ENCODE results near the gene ETV3.

DNA sequence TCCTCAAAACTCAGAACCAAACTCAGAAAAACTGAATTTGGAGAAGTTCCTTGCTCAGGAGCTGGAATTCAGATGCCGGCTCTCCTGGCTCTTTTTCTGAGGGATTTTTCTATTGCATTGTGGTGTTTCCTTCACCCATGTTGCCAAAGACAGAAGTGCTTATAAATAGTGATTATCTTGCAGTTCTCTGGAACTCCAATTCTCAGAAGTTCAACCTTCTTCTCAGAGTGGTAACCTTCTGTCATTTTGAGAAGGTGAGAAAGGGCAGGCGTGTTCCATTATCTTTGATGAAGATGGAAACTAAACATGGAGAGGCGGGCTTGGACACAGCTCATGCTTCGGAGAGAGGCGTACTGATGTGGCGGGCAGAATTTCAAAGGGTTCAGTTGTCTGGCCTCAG is 12.4 kb upstream of the ETV3 start:
- TF ChIP-seq, protein P1, sequence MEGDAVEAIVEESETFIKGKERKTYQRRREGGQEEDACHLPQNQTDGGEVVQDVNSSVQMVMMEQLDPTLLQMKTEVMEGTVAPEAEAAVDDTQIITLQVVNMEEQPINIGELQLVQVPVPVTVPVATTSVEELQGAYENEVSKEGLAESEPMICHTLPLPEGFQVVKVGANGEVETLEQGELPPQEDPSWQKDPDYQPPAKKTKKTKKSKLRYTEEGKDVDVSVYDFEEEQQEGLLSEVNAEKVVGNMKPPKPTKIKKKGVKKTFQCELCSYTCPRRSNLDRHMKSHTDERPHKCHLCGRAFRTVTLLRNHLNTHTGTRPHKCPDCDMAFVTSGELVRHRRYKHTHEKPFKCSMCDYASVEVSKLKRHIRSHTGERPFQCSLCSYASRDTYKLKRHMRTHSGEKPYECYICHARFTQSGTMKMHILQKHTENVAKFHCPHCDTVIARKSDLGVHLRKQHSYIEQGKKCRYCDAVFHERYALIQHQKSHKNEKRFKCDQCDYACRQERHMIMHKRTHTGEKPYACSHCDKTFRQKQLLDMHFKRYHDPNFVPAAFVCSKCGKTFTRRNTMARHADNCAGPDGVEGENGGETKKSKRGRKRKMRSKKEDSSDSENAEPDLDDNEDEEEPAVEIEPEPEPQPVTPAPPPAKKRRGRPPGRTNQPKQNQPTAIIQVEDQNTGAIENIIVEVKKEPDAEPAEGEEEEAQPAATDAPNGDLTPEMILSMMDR (IDR thresholded peaks at IDR 0.05), result no peak
- TF ChIP-seq POLR2A (IDR thresholded peaks at IDR 0.05), result no peak
- TF ChIP-seq EP300 (IDR thresholded peaks at IDR 0.05), result no peak
- no peak for TF ChIP-seq POLR2AphosphoS5 (IDR thresholded peaks at IDR 0.05)

All from gastroesophageal sphincter (tissue), 3 donors.